GM11168 (cell line): ENCODE measurements around the gene GPATCH8.

ENCODE experiments used
- in situ Hi-C: fragments of 300-500 bp; cut with MboI; formaldehyde crosslinking; loops from one replicate; pipeline ENCODE4 v1.12.0; 2022; ENCODE audit warnings: low sequenced_read_pairs; ENCODE audit not compliant: unreplicated experiment

The GPATCH8 gene

GRCh38 chr17:44530896-44531418, 27.8 kb upstream of the GPATCH8 start:
- in situ Hi-C loops = loop anchor here (10.0 kb wide), 1 partner anchor 104 kb away; no protein-coding TSS in a partner anchor

- in situ Hi-C loops = loop anchor here (10.0 kb wide), 1 partner anchor 105 kb away; no protein-coding TSS in a partner anchor
Measured at GRCh38 chr17:44529864-44530263, 26.7 kb upstream of the GPATCH8 start.

- in situ Hi-C loops = no loop called here
Measured at GRCh38 chr17:44527954-44528353, 24.7 kb upstream of the GPATCH8 start.

GRCh38 chr17:44527102-44527501, 23.9 kb upstream of the GPATCH8 start:
- in situ Hi-C loops = no loop called here

- in situ Hi-C loops = loop anchor here (25.0 kb wide), 1 partner anchor 311 kb away; the partner anchor contains the start of gene UBTF
Measured at GRCh38 chr17:44523672-44523972, 20.4 kb upstream of the GPATCH8 start.

- in situ Hi-C loops = loop anchor here (25.0 kb wide), 1 partner anchor 311 kb away; the partner anchor contains the start of gene UBTF
Measured at GRCh38 chr17:44522883-44523671, 19.9 kb upstream of the GPATCH8 start.

GRCh38 chr17:44518032-44518431, 14.8 kb upstream of the GPATCH8 start:
- in situ Hi-C loops = loop anchor here (10.0 to 25.0 kb wide), 2 partner anchors 123 to 306 kb away; partner anchors contain the start of gene UBTF

- in situ Hi-C loops = loop anchor here (10.0 to 25.0 kb wide), 2 partner anchors 117 to 299 kb away; partner anchors contain the start of gene UBTF
Measured at GRCh38 chr17:44511241-44512134, 8.3 kb upstream of the GPATCH8 start.

- in situ Hi-C loops = loop anchor here (25.0 kb wide), 1 partner anchor 295 kb away; the partner anchor contains the start of gene UBTF
Measured at GRCh38 chr17:44506939-44507604, 3.9 kb upstream of the GPATCH8 start.

GRCh38 chr17:44502598-44503146, 534 bp downstream of the GPATCH8 start:
- in situ Hi-C loops = loop anchor here (25.0 kb wide), 1 partner anchor 290 kb away; the partner anchor contains the start of gene UBTF

- in situ Hi-C loops = loop anchor here (25.0 kb wide), 1 partner anchor 290 kb away; the partner anchor contains the start of gene UBTF
Measured at GRCh38 chr17:44501866-44502375, 1.3 kb downstream of the GPATCH8 start.

- in situ Hi-C loops = loop anchor here (25.0 kb wide), 1 partner anchor 287 kb away; the partner anchor contains the start of gene UBTF
Measured at GRCh38 chr17:44499722-44500121, 3.5 kb downstream of the GPATCH8 start.

GRCh38 chr17:44496815-44497214, 6.4 kb downstream of the GPATCH8 start:
- in situ Hi-C loops = no loop called here

- in situ Hi-C loops = no loop called here
Measured at GRCh38 chr17:44493339-44493738, 9.9 kb downstream of the GPATCH8 start.

GRCh38 chr17:44492706-44493272, 10.4 kb downstream of the GPATCH8 start:
- in situ Hi-C loops = no loop called here

- in situ Hi-C loops = no loop called here
Measured at GRCh38 chr17:44489581-44489980, 13.6 kb downstream of the GPATCH8 start.

GRCh38 chr17:44487170-44487569, 16.0 kb downstream of the GPATCH8 start:
- in situ Hi-C loops = no loop called here

GRCh38 chr17:44473367-44473766, 29.8 kb downstream of the GPATCH8 start:
- in situ Hi-C loops = no loop called here

GRCh38 chr17:44469676-44470075, 33.5 kb downstream of the GPATCH8 start:
- in situ Hi-C loops = no loop called here
